Liver (tissue), 9 donors: ENCODE data around the gene SOX14. TPM values are rescaled to one million over a fixed set of nuclear protein-coding genes. Genes with fewer than 3 reads are reported as not detected.

Experiments used
- DNase-seq: peaks from one replicate; pipeline ENCODE4 v3.0.0-alpha.2; 2017; ENCODE audit warnings: low spot score
- H3K27ac ChIP-seq, 2 donors: one replicate each; pipeline ENCODE4 v1.7.0; 2013; ENCODE audit warnings: inconsistent platforms in 2 of 2, low read length in 2 of 2, control low read depth in 1 of 2, low read depth in 1 of 2, mild to moderate bottlenecking in 1 of 2
- H3K27me3 ChIP-seq, 4 donors: one replicate each; pipeline versions ENCODE4 v1.6.1 to v1.7.0; 2013; ENCODE audit warnings: low read length in 3 of 4, inconsistent platforms in 1 of 4, mild to moderate bottlenecking in 1 of 4, moderate library complexity in 1 of 4; ENCODE audit not compliant: control insufficient read depth in 4 of 4, insufficient read depth in 4 of 4
- H3K36me3 ChIP-seq, 4 donors: one replicate each; pipeline versions ENCODE4 v1.6.1 to v1.7.0; 2013; ENCODE audit warnings: low read length in 3 of 4, mild to moderate bottlenecking in 3 of 4, low read depth in 1 of 4, moderate library complexity in 1 of 4; ENCODE audit not compliant: control insufficient read depth in 4 of 4, insufficient read depth in 3 of 4
- H3K4me1 ChIP-seq, 4 donors: one replicate each; pipeline versions ENCODE4 v1.6.1 to v1.7.0; 2013; ENCODE audit warnings: low read length in 3 of 4, mild to moderate bottlenecking in 3 of 4, moderate library complexity in 1 of 4; ENCODE audit not compliant: control insufficient read depth in 4 of 4, insufficient read depth in 4 of 4
- H3K4me3 ChIP-seq, 3 donors: one replicate each; pipeline versions ENCODE4 v1.6.1 to v1.7.0; 2013; ENCODE audit warnings: low read length in 3 of 3, control low read depth in 1 of 3, low read depth in 1 of 3, mild to moderate bottlenecking in 1 of 3
- H3K9ac ChIP-seq, 2 donors: one replicate each; pipeline ENCODE4 v1.7.0; 2013; ENCODE audit warnings: low read length in 2 of 2, mild to moderate bottlenecking in 2 of 2, moderate library complexity in 2 of 2, control low read depth in 1 of 2, low read depth in 1 of 2
- H3K9me3 ChIP-seq, 4 donors: one replicate each; pipeline versions ENCODE4 v1.6.1 to v1.7.0; 2013; ENCODE audit warnings: low read length in 3 of 4; ENCODE audit not compliant: control insufficient read depth in 4 of 4
- CTCF ChIP-seq: fragments of 150-350 bp; IDR thresholded peaks from 2 replicates; pipeline ENCODE4 v1.5.1; 2017; ENCODE audit warnings: improper control_type of control experiment, low read depth, low read length; ENCODE audit not compliant: missing input control
- EGR1 ChIP-seq, 2 donors: IDR thresholded peaks; 2 replicates each; pipeline ENCODE4 v1.6.1; 2016 to 2018; ENCODE audit warnings: antibody characterized with exemption in 2 of 2, low read depth in 2 of 2
- FOXA1 ChIP-seq: IDR thresholded peaks from 2 replicates; pipeline ENCODE4 v1.6.1; 2016; ENCODE audit warnings: antibody characterized with exemption
- FOXA2 ChIP-seq: IDR thresholded peaks from 2 replicates; pipeline ENCODE4 v1.6.1; 2016; ENCODE audit warnings: antibody characterized with exemption
- GABPA ChIP-seq, 2 donors: IDR thresholded peaks in 1 of 2; conservative IDR thresholded peaks in 1 of 2; 2 replicates each; pipeline ENCODE4 v1.6.1; 2016; ENCODE audit warnings: antibody characterized with exemption in 2 of 2, mild to moderate bottlenecking in 1 of 2, moderate library complexity in 1 of 2
- HNF4G ChIP-seq: IDR thresholded peaks from 2 replicates; pipeline ENCODE4 v1.6.1; 2016; ENCODE audit warnings: antibody characterized with exemption
- JUND ChIP-seq, 2 donors: IDR thresholded peaks; 2 replicates each; pipeline ENCODE4 v1.6.1; 2016; ENCODE audit warnings: antibody characterized with exemption in 2 of 2
- MAX ChIP-seq: IDR thresholded peaks from 2 replicates; pipeline ENCODE4 v1.6.1; 2016; ENCODE audit warnings: antibody characterized with exemption
- NR2F2 ChIP-seq: IDR thresholded peaks from 2 replicates; pipeline ENCODE4 v1.6.1; 2016; ENCODE audit warnings: antibody characterized with exemption
- RAD21 ChIP-seq, 2 donors: IDR thresholded peaks; 2 replicates each; pipeline ENCODE4 v1.6.1; 2016; ENCODE audit warnings: antibody characterized with exemption in 2 of 2, mild to moderate bottlenecking in 2 of 2
- RXRA ChIP-seq, 2 donors: IDR thresholded peaks; 2 replicates each; pipeline ENCODE4 v1.6.1; 2017 to 2018; ENCODE audit warnings: antibody characterized with exemption in 2 of 2, mild to moderate bottlenecking in 1 of 2
- SP1 ChIP-seq: IDR thresholded peaks from 2 replicates; pipeline ENCODE4 v1.6.1; 2018; ENCODE audit warnings: antibody characterized with exemption, mild to moderate bottlenecking
- TAF1 ChIP-seq: conservative IDR thresholded peaks from 2 replicates; pipeline ENCODE4 v1.6.1; 2016; ENCODE audit warnings: antibody characterized with exemption, mild to moderate bottlenecking
- YY1 ChIP-seq: IDR thresholded peaks from 2 replicates; pipeline ENCODE4 v1.6.1; 2016; ENCODE audit warnings: antibody characterized with exemption, mild to moderate bottlenecking
- ZBTB33 ChIP-seq: IDR thresholded peaks from 2 replicates; pipeline ENCODE4 v1.6.1; 2016; ENCODE audit warnings: antibody characterized with exemption
- WGBS: extraction: QIAGEN DNeasy Blood & Tissue Kit; methylation state at CpG from one replicate; pipeline ENCODE4 v1.1.7; 2013; 5-methylcytosine and 5-hydroxymethylcytosine counted together
- polyA plus RNA-seq, 2 donors: library from polyadenylated mRNA; stranded (reverse) in 1 of 2; unstranded in 1 of 2; fragments of 200-250 nt in 1 of 2; fragments of >200 nt in 1 of 2; fragmentation: Nextera tagmentation in 1 of 2; extraction: Ambion mirVana in 1 of 2; gene quantifications; one replicate each; pipeline versions ENCODE4 v1.2.1 to v1.2.3, GENCODE V29; 2013 to 2015
- total RNA-seq, 2 donors: library from RNA; depleted of rRNA; stranded (reverse); fragments of >200 nt; gene quantifications; one replicate each; pipeline ENCODE4 v1.2.3, GENCODE V29; 2014
- TF ChIP-seq, protein P1 (sequence below): IDR thresholded peaks from 2 replicates; pipeline ENCODE4 v1.6.1; 2016; ENCODE audit warnings: antibody characterized with exemption, mild to moderate bottlenecking
- TF ChIP-seq, protein P2 (sequence below): IDR thresholded peaks from 2 replicates; pipeline ENCODE4 v1.6.1; 2016; ENCODE audit warnings: antibody characterized with exemption
- donor health status: healthy.
- donor health status: healthy.
- donor health status: healthy.
- donor health status: healthy.
- donor health status: healthy.

SOX14 gene
- total and polyA plus RNA-seq, 4 donors, result not detected

- Histone ChIP-seq H3K9me3 (no peaks in the 10 kb centered on the region), H3K27ac (no peak overlapping the region), H3K27me3 (peaks cover 15 to 51% (median 29%) of the 10 kb centered on the region in 4 donors), H3K4me1 (peaks cover 20 to 53% (median 36%) of the 10 kb centered on the region in 4 donors), H3K9ac (no peak overlapping the region), H3K36me3 (no peaks in the 10 kb centered on the region), H3K4me3 (no peak overlapping the region)
- 6% methylated on average over 22 of the region's 22 CpGs for WGBS
- no peak for DNase-seq
- TF ChIP-seq NR2F2 (no peak), MAX (no peak), RAD21 (IDR thresholded peaks at IDR 0.05) (no peak), ZBTB33 (no peak), FOXA1 (no peak), GABPA (IDR thresholded peaks at IDR 0.05 in 1 of 2, conservative IDR thresholded peaks at IDR 0.05 in 1 of 2) (no peak), YY1 (no peak), HNF4G (no peak), RXRA (IDR thresholded peaks at IDR 0.05) (no peak), CTCF (no peak), SP1 (no peak), EGR1 (IDR thresholded peaks at IDR 0.05; ENCODE audit: low read depth in 2 of 2) (no peak), JUND (IDR thresholded peaks at IDR 0.05) (no peak), FOXA2 (no peak), TAF1 (no peak)
- TF ChIP-seq, protein P1, sequence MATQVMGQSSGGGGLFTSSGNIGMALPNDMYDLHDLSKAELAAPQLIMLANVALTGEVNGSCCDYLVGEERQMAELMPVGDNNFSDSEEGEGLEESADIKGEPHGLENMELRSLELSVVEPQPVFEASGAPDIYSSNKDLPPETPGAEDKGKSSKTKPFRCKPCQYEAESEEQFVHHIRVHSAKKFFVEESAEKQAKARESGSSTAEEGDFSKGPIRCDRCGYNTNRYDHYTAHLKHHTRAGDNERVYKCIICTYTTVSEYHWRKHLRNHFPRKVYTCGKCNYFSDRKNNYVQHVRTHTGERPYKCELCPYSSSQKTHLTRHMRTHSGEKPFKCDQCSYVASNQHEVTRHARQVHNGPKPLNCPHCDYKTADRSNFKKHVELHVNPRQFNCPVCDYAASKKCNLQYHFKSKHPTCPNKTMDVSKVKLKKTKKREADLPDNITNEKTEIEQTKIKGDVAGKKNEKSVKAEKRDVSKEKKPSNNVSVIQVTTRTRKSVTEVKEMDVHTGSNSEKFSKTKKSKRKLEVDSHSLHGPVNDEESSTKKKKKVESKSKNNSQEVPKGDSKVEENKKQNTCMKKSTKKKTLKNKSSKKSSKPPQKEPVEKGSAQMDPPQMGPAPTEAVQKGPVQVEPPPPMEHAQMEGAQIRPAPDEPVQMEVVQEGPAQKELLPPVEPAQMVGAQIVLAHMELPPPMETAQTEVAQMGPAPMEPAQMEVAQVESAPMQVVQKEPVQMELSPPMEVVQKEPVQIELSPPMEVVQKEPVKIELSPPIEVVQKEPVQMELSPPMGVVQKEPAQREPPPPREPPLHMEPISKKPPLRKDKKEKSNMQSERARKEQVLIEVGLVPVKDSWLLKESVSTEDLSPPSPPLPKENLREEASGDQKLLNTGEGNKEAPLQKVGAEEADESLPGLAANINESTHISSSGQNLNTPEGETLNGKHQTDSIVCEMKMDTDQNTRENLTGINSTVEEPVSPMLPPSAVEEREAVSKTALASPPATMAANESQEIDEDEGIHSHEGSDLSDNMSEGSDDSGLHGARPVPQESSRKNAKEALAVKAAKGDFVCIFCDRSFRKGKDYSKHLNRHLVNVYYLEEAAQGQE, result no peak
- TF ChIP-seq, protein P2, sequence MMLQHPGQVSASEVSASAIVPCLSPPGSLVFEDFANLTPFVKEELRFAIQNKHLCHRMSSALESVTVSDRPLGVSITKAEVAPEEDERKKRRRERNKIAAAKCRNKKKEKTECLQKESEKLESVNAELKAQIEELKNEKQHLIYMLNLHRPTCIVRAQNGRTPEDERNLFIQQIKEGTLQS, result no peak
Observed at GRCh38 chr3:137766876-137767537, 2.9 kb downstream of the SOX14 start.
